Stimulated activated CD8-positive, alpha-beta memory T cell treated with anti-CD3 and anti-CD28 coated beads, Interleukin-12 subunit alpha, Interleukin-12 subunit beta, amount 100 ng/mL, for 24 hours (primary cell): ENCODE results near the gene TINCR.

Source experiments
- DNase-seq: peaks from one replicate; pipeline ENCODE4 v3.0.0-alpha.2; 2020; ENCODE audit errors: extremely low read depth

Gene TINCR

DNA sequence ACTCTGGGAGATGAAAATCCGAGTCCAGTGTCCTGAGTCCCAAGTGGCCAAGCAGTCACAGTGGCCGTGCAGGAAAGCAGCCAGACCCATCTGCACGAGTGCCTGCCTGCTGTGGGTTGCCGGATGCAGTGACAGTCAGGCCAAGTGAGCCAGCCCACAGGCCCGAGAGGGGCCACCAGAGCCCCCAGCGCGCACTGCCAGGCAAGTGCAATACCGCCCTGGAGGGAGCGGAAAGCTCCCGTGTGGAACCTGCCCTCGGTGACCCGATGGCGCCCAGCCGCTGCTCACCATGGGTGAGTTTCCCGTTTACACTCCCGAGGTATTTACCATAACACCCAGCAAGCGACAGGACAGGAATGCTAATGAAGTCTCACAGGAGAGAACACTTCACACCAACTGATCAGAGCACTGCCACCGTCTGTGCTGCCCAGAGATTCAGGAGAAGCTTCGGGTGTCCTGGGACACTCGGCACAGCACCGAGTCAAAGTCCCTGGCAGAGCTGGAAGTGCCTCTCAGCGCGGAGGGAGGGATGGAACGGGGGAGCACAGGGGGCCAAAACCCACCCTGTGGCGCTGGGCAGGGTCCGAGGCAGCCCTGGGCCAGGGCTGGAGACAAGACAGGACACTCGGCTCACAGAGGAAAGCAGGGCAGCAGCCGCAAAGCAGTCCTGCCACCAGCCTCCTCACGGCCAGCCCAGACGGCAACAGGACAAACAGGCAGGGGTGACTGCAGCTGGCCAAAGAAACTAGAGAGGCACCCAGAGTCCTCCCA, 21.3 kb upstream of the TINCR start:
- no peak for DNase-seq

DNA sequence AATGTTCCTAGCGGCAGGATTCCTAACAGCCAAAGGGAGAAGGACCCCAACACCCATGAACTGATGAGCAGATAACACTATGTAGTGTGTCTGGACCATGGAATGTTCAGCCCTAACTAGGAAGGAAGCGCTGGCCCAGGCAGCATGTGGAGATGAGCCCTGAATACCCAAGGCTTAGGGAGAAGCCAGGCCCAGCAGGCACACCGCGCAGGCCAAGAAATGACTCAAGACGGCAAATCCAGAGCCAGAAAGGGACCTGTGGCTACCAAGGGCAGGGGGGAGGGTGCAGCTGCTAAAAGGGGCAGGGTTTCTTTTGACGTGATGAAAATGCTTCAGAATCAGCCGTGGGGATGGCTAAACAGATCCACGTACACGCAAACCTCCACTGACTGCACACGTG, 20.7 kb upstream of the TINCR start:
- no peak for DNase-seq

DNA sequence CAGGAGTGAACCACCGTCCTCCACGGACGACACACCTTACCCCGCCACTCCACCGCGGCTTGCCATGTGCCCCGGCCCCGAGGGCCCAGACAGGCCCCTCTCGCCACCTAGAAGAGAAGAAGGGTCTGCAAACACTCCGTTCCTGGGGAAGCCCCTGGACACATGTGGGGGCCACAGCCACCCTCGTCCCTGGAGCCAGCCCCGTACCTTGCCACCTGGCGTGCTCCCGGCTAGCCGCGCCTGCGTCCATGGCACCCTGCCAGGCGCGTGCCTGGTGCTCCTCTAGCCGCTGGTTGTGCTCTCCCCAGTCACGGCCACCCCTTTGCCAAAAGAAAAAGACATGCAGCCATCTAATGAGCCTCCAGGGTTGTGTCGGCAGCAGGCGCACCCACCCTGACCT, 19.9 kb upstream of the TINCR start:
- DNase-seq = no peak

DNA sequence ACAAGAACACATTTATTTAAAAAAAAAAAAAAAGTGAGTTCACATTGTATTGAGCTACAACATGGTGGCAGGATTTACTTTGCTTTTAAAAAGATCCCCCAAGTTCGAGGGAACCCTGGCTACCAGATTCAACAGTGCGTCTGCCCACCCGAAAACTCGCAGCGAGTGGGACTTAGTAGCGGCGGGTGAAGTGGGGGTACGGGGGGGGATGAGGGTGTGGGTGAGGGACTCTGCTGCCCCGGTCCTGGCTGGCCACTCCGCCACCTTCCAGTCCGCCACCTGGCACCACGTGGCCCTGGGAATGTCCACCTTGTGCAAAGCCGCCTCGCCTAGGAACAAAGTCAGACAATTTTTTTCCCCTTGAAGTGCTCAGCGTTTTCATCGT, 19.3 kb upstream of the TINCR start:
- DNase-seq = no peak

DNA sequence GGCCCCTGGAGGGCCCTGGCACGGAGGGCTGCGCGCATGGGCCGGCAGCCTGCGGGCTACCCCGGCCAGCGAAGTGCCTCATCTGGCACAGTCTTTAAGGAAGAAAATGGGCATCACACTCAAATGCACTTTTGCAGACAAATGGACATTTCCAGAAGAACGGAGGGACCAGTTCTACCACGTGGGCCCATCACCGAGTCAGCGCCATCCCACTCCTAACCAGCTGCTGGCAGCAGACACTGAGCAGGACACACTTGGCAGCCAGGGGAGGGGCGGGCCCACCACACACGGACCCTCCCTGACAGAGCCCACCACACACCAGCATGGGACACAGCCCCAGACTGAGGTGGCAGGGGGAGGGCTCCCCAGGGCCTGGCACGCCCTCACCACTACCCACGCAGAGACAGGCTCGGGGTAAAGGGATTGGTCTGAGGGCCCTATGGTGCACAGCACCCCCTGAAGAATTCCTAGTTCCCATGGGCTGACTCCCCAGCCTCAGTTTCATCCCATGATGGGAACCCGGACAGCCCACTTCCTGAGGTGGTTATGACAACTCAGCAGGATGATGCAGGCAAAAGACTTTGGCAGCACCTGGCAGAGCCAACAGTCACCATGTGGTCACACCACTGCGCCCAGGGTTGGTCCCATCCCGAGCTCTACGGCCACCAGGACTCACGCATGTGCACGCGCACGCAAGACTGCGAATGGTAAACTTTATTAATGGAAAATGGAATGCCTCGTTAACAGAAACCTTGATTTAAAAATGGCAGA, 18.7 kb upstream of the TINCR start:
- DNase-seq = no peak

DNA sequence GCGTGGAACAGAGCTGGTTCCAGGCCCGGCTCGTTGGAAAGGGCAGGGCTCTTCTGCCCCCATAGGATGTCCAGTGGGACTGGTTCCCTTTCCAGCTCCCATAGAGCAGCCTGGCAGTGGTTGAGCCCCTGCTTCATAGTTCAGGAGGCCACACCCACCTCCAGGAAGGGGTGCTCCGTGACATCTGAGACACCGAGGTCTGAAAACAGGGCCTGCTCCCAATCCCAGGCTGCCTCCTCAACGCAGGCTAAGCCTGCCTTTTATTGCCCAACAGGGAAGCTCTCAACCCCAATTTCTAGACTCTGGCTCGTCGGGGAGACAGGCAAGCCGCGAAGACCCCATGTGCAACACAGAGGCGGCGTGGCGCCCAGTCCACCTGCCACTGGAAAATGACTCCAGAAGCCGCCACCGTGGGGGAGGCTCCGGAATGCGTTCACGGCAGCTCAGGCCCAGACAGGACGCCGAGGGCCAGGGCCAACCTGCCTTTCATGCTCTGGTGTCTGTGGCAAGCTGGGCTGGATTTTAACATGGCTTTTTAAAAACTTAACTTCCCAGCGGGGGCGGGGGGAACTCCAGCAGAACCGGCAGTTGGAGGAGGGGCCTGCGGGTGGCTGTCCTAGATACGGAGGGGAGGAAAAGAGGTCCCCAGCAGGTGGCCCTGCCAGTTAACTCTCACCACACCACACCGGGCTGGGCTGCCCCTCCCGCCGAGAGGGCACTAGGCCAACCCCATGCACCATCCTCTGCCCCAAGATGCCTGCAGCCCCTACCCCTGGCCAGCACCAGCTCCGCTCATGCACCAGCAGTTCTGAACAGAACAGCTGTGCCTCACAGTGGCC, 17.9 kb upstream of the TINCR start:
- DNase-seq = no peak

DNA sequence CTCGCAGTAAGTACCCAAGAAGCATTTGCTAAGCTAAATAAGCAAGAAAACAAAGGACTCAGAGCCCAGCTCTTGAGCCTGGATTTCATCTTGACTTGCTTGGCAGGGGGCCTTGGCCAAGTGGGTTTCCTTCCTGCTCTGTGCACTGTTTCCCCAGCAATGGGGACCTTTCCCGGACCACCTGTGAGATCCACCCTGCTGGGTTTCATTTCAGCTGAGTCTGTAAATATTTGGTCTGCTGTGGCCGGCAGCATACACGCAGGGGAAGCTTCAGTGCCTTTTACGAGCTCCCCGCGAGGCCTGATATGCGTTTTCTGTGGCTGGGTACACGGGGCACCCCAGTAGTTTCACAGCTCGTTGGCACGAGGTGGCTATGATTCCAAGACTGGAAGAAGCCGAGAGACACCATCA, 12.4 kb upstream of the TINCR start:
- DNase-seq = no peak

DNA sequence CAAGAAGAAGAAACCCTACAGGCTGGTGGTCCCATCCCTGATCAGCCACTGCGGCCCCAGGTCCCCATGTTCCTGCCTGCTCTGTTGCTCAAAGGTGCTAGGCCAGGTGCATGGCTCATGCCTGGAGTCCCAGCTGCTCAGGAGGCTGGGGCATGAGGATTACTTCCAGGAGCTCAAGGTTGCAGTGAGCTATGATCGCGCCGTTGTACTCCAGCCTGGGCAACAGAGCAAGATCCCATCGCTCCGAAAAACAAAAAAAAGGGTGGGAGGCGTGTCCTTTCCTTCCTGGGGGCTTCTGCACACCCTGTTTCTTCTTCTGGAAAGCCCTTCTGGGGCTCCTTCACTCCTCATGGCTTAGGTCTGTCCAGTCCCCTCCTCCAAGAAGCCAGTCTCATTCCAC, 11.9 kb upstream of the TINCR start:
- DNase-seq = no peak

DNA sequence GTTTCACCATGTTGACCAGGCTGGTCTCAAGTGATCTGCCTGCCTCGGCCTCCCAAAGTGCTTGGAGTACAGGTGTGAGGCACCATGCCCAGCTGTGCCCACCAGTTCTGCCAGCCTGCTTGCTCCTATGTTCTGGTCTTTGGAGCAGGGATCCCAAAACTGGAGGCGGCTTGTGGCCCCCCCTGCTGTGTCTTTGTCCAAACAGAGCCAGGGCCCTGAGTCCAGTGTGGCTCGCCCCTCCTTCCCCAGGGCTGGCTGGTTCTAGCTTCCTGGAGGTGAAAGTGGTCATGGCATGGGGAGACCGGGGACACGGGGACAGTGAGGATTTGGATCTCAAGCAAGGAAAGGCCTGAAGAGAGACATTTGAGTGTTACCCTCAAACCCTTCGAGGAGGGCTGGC, 11.5 kb upstream of the TINCR start:
- no peak for DNase-seq

DNA sequence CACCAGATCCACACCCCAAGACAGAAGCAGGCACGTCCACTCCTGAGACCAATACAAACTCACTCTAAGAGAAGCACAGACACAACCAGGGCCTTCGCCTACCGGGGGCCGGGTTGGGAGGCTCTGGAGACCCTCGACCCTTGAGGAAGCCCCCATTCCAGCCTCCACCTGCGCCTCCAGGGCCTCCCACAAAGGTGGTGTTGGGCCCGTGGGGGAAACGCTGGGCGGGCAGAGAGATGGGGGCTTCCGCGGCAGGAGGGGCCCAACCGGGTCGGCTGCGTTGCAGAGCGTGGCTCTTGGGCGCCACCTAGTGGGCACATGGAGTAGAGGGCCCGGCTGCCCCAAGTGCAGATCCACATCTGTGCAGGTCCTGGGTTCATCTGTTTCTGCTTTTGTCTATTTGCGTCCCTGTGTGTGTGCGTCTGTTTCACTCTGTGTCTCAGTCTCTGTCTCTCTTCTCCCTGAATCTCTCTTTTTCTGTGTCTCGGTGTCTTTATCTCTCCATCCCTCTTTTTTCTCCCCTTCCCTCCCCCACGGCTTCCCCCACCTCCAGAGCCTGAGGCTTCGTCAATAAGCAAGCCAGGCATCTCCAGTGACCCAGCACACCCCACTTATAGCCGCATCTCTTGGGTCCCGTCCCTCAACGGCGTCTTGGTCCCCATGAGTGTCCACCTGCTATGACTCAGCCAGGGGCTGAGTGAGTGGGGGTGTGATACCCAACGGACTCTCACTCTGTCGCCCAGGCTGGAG, 10.5 kb upstream of the TINCR start:
- peak; percentile 9 for DNase-seq

DNA sequence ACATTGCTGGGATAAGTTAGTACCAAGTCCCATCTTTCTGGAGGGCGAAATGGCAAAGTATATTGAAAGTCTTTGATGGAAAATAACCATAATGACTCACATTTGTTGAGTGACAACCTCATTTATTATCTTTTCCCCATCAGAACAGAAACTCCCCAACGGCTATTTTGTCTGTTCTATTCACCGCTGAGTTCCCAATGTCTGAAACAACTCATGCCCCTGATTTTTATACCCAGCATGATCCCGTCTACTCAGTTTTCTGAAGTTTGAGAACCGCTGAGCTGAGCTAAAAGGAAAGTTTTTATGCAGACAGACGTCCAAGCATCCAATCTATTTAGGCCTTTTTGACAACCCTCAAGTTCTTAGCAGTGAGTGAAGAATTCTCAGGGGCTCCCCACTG, 7.8 kb upstream of the TINCR start:
- DNase-seq = no peak

DNA sequence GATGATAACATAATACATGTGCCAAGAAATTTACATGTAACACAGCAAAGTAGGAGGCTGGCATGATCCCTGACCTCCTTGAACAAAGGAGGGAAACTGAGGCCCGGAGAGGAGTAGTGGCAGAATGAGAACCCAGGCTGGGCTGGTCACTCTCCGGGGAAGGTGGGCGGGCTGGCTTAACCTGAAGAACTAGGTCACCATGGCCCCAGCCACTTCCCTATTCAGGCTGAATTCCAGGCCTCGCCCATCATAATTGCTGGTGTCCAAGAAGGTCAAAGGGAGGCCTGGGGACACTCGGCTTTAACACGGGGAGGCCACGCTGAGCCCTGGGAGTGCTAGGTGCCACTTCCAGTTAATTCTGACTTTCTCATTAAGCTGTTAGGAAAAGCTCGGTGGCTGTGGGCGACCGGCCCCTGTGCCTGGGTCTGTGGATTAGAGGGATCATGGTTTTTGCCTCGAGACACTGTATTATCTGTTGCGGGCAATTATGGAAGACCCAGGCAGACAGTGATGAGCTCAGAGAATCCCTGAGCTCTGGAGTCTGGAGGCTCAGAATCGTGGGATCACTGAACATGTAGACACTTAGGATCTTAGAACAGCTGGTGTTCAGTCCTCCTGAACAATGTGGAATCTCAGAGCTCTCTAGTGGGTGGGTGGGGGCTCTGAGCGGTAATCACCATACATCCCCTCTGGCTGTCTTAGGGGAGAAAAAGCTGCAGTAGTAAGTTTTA, 5.0 kb upstream of the TINCR start:
- DNase-seq = no peak

DNA sequence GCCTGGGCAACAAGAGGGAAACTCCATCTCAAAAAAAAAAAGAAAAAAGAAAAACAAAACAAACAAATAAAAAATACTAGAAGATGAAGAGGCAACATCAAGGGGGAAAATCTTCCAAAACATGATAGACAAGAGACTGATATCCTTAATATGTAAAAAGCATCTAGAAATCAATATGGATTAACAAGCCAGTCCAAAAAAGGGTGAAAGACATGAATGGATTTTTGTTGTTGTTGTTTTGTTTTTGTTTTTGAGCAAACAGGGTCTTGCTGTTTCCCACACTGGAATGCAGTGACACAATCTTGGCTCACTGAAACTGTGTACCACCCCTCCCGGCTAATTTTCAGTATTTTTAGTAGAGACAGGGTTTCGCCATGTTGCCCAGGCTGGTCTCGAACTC, 4.0 kb upstream of the TINCR start:
- DNase-seq = no peak

DNA sequence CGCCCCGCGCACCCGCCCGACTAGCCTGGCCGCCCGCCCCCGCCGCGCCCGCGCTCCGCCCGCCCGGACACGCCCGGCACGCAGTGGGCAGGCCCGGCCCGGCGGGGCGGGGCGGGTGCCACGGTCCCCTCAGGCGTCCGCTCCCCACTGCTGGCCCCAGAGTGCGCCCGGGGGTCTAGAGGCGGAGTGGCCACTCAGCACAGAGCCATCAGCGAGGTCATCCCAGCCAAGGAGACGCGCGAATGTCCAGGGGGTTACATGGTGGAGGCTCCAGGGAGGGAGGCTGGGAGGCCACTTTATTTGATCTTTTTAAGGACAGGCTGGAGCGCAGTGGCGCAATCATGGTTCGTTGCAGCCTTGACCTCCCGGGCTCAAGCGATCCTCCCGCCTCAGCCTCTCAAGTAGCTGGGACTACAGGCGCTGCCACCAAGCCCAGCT, 236 bp upstream of the TINCR start:
- DNase-seq = no peak

DNA sequence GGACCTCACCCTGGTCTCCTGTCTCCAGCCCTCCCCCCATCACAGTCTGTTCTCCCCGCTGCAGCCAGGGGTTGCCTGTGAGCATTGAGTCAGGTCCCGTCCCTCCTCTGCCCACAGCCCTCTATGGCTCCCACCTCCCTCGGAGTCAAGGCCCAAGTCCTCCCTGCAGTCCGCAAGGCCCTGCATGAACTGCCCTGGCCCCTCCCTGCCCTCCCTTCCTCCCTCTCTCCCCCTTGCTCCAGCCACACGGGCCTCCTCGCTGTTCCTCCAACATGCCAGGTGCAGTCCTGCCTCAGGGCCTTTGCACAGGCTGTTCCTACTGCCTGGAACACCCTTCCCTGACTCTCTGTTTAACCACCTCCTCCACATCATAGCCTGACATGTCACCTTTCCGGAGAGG, 2.8 kb downstream of the TINCR start:
- DNase-seq = no peak

DNA sequence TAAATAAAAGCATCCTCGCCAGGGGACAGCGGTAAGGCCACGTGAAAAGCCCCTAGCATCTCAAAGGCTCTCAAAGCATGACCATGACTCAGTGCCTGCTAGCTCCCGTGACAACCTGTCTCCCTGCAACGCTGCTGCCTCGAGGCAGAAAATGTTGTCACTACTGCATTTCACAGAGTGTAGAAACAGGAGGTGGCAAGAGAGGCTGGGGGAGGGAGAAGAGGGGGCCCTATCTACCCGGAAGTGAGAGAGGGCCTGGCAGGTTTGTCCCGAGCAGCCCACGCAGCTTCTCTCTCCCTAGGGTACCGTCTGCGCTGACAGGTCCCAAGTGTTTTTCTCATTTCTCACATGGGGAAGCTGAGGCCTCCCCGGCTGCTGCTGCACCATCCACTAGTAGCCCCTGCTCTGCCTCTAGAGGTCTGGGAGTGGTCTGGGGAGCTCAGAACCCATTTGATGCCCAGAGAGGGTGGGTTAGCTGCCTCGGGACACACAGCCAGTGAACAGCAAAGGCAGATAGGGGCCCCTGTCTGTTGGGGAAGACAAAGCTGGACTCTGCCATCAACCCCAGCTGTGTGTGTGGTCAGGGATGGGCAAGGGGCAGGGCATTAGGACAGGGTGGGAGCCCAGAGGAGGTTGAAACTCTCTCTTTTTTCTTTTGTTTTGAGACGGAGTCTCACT, 3.7 kb downstream of the TINCR start:
- no peak for DNase-seq

DNA sequence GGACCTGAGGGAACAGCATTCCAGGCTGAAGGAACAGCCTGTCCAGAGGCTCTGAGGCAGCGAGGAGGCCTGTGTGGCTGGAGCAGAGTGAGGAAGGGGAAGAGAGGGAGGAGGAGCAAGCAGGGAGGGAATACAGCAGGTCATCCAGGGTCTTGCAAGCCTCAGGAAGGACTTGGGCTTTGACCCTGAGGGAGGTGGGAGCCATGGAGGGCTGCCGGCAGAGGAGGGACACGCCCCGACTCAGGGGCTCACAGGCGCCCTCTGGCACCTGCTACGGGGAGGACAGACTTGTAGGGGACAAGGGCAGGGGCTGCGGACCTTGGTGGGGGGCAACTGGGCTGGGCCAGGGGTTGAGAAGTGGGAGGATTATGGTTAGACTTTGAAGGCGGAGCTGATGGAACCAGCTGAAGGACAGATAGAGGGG, 4.7 kb downstream of the TINCR start:
- DNase-seq = no peak

DNA sequence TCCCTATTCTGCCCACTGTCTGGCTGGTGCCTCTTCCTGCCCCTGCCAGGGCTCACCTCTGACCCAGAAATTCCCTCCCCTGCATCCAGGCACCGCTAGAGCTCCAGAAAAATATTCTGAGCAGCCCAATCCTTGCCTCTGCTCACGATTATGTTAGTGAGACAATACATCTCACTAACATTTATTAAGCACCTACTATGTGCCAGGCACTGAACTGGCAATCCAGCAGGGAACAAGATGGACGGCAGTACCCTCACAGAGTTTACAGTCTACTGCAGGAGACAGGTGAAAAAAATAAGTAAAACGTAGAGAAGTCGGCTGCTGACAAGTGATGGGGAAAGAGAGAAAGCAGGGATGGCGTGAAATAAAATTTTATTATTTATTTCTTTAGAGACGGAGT, 5.5 kb downstream of the TINCR start:
- DNase-seq = no peak

DNA sequence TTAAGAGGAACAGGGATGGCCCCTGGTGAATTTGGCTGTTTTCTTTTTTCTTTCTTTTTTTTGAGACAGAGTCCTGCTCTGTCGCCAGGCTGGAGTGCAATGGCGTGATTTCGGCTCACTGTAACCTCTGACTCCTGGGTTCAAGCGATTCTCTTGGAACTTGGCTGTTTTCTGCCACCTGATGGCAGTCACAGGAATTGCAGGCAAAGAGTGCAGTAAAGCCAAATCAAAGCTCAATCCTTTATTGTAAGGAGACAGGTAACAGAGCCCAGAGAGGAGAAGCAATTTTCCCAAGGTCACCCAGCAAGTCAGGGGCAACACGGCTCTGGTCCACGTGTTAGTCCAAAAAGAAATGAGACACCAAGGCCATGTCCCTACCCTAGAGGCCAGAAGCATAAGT, 6.2 kb downstream of the TINCR start:
- DNase-seq = no peak

DNA sequence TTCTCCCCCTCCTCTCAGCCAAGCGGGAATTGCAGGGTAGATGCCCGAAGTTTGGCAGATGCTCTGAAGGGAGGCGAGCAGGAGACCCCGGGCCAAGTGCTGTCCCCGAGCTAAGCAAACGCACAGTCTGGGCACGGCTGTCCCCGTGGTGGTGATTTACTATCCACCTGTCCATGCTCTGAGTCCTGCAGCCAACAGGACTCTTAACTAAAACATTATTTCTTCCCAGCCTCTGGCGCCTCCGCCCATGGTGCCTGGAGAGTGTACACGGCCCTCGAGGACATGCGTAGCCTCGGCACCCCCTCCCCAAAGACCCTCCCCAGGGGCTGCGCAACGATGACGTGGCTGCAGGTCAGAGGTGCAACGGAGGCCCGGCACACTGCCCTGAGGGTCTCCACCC, 7.6 kb downstream of the TINCR start:
- no peak for DNase-seq

DNA sequence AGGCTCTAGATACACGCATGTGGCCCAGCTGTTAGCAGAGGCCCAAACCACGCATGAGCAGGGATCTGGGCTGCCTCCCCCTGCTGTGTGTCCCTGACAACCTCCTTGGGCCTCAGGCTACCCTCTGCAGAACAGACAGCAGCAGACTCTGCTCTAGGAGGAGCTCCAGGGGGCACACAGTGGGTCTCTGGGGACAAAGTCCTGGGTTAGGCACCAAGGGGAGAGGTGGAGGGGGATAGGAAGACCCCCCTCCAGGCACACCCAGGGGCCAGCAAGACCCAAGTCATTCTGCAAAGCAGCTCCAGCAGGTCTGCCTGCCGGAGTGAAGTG, 8.0 kb downstream of the TINCR start:
- DNase-seq = no peak
